B cell (primary cell): ENCODE measurements around the gene MAD1L1. TPM values are rescaled to one million over a fixed set of nuclear protein-coding genes. Genes with fewer than 3 reads are reported as not detected.

Source experiments
- ATAC-seq: fragments of 200-7000 bp; cut with Tn5 transposase; one replicate; pipeline ENCODE4 v1.10.0; 2021; ENCODE audit warnings: low read depth, mild to moderate bottlenecking, moderate number of reproducible peaks, moderate library complexity
- CTCF ChIA-PET: fragments of 350-600 bp; sonication (Branson Sonifier 250); formaldehyde crosslinking; loops from one replicate; lab custom pipeline; 2021; ENCODE audit warnings: antibody characterized with exemption, inconsistent platforms; lab: Charles Lee
- POLR2A ChIA-PET: fragments of 350-600 bp; sonication (Branson Sonifier 250); formaldehyde crosslinking; loops from one replicate; lab custom pipeline; 2021; ENCODE audit warnings: antibody characterized with exemption; lab: Charles Lee
- DNase-seq: peaks from one replicate; pipeline ENCODE4 v3.0.0; 2013
- H2AFZ ChIP-seq: 2 replicates; pipeline ENCODE4 v1.6.1; 2012; ENCODE audit warnings: mild to moderate bottlenecking, low read depth, low read length; ENCODE audit not compliant: insufficient read depth, poor library complexity, severe bottlenecking
- H3K27ac ChIP-seq, 2 donors: 1 replicate in 1 of 2; 2 replicates in 1 of 2; pipeline ENCODE4 v1.5.1; 2012 to 2013; ENCODE audit warnings: low read length in 2 of 2, mild to moderate bottlenecking in 2 of 2, moderate library complexity in 1 of 2
- H3K27me3 ChIP-seq, 4 experiments: fragments of 200-600 bp in 1 of 4; sonication (generic) in 1 of 4; replicated peaks in 1 of 4; 1 replicate in 2 of 4; 2 replicates in 2 of 4; pipeline versions ENCODE4 v1.6.1 to v1.7.0; 2013 to 2016; ENCODE audit warnings: low read length in 3 of 4, mild to moderate bottlenecking in 2 of 4, mixed read lengths in 1 of 4, moderate library complexity in 1 of 4; ENCODE audit not compliant: insufficient read depth in 4 of 4, control insufficient read depth in 3 of 4; ENCODE audit errors: control extremely low read depth in 1 of 4
- H3K36me3 ChIP-seq, 2 experiments: replicated peaks in 1 of 2; 1 replicate in 1 of 2; 2 replicates in 1 of 2; pipeline versions ENCODE4 v1.6.1 to v1.7.1; 2013; ENCODE audit warnings: low read length in 1 of 2; ENCODE audit not compliant: insufficient read depth in 2 of 2, control insufficient read depth in 1 of 2; ENCODE audit errors: control extremely low read depth in 1 of 2, extremely low read depth in 1 of 2
- H3K4me1 ChIP-seq, 2 donors: fragments of 200-600 bp in 1 of 2; sonication (generic) in 1 of 2; 1 replicate in 1 of 2; 2 replicates in 1 of 2; pipeline versions ENCODE4 v1.5.1 to v1.6.1; 2013 to 2017; ENCODE audit warnings: low read length in 2 of 2; ENCODE audit not compliant: control insufficient read depth in 2 of 2, insufficient read depth in 2 of 2
- H3K4me2 ChIP-seq: replicated peaks from 2 replicates; pipeline ENCODE3; 2012; ENCODE audit warnings: mild to moderate bottlenecking, low read depth, low read length; ENCODE audit not compliant: poor library complexity, severe bottlenecking
- H3K4me3 ChIP-seq, 5 experiments: fragments of 200-600 bp in 1 of 5; sonication (generic) in 1 of 5; 1 replicate in 3 of 5; 2 replicates in 2 of 5; pipeline versions ENCODE4 v1.5.1 to v1.7.0; 2011 to 2016; ENCODE audit warnings: low read length in 4 of 5, mild to moderate bottlenecking in 4 of 5, low read depth in 2 of 5, control low read depth in 1 of 5, moderate library complexity in 1 of 5; ENCODE audit not compliant: insufficient read depth in 1 of 5; ENCODE audit errors: control extremely low read depth in 1 of 5, extremely low read depth in 1 of 5
- H3K79me2 ChIP-seq: fragments of 200-600 bp; sonication (generic); one replicate; pipeline ENCODE4 v1.6.0; 2016; ENCODE audit warnings: low read length; ENCODE audit not compliant: control insufficient read depth, insufficient read depth
- H3K9ac ChIP-seq: fragments of 200-600 bp; sonication (generic); 2 replicates; pipeline ENCODE4 v1.6.1; 2017; ENCODE audit warnings: mild to moderate bottlenecking, low read length, moderate library complexity
- H3K9me3 ChIP-seq, 3 donors: one replicate each; pipeline versions ENCODE4 v1.6.1 to v1.7.1; 2013; ENCODE audit warnings: low read length in 2 of 3; ENCODE audit not compliant: control insufficient read depth in 2 of 3, insufficient read depth in 1 of 3; ENCODE audit errors: control extremely low read depth in 1 of 3
- H4K20me1 ChIP-seq: 2 replicates; pipeline ENCODE4 v1.6.0; 2012; ENCODE audit warnings: mild to moderate bottlenecking, low read length; ENCODE audit not compliant: insufficient read depth, control insufficient read depth, poor library complexity, severe bottlenecking
- H3K27ac Mint-ChIP-seq: one replicate; pipeline ENCODE4 v1.8.0; 2021; ENCODE audit warnings: mixed read lengths
- H3K27me3 Mint-ChIP-seq: one replicate; pipeline ENCODE4 v1.8.0; 2021; ENCODE audit warnings: mixed read lengths
- H3K4me1 Mint-ChIP-seq: one replicate; pipeline ENCODE4 v1.8.0; 2021; ENCODE audit warnings: mixed read lengths
- H3K4me3 Mint-ChIP-seq: one replicate; pipeline ENCODE4 v1.8.0; 2021; ENCODE audit warnings: mixed read lengths
- H3K9me3 Mint-ChIP-seq: one replicate; pipeline ENCODE4 v1.8.0; 2022; ENCODE audit warnings: mixed read lengths; ENCODE audit not compliant: insufficient read depth
- EZH2 ChIP-seq: IDR thresholded peaks from 2 replicates; pipeline ENCODE4 v1.6.1; 2012; ENCODE audit warnings: borderline replicate concordance, low read depth, mild to moderate bottlenecking, moderate library complexity, low read length; ENCODE audit not compliant: insufficient read depth, poor library complexity, severe bottlenecking
- WGBS: methylation state at CpG from one replicate; pipeline ENCODE4 v1.1.5; 2013; ENCODE audit warnings: missing lambda C conversion rate; ENCODE audit not compliant: insufficient coverage; 5-methylcytosine and 5-hydroxymethylcytosine counted together
- intact Hi-C: fragments of 100-400 bp; cut with micrococcal nuclease; formaldehyde crosslinking; loops from one replicate; pipeline ENCODE4 v1.10.0; 2022
- polyA plus RNA-seq: library from polyadenylated mRNA; depleted of rRNA; stranded (reverse); fragments of >200 nt; gene quantifications from 2 replicates; pipeline ENCODE4 v1.2.3, GENCODE V29; 2012
- total RNA-seq, 2 donors: library from RNA; stranded (reverse); fragments of 120-200 nt in 1 of 2; gene quantifications; 1 replicate in 1 of 2; 2 replicates in 1 of 2; pipeline versions ENCODE4 v1.2.3 to v1.2.4, GENCODE V29; 2013 to 2022
- TF ChIP-seq, protein P1 (sequence below): fragments of 200-600 bp; IDR thresholded peaks from one replicate; pipeline ENCODE4 v1.8.0; 2022; ENCODE audit warnings: antibody characterized with exemption, mild to moderate bottlenecking

Gene MAD1L1
- total and polyA plus RNA-seq, 2 donors (not counting 1 experiment from before 2014, with no cell fraction given), result 86.7 to 110 TPM

DNA sequence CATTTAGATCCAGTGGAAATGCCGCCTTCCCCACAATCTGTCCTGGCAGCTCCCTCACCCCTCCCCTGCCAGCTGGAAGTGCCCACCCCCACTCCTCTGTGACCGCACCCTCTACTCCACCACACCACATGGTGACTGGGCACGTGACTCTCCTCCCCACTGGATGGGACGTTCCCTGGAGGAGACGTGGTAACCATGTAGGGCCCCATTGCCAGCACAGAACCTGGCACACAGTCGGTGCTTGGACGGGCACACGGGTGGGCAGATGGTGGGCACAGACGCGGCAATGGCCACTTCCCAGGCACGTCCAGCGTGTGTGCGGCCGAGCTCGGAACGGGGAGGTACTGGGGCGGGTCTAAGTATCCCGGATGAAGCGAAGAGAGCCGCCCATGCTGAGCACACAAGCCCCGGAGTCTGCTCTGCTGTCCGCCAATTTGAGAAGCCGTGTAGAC, 245.6 kb downstream of the MAD1L1 start:
- CTCF ChIA-PET, result no interaction called here
- H3K4me3 Mint-ChIP-seq, result no peak overlapping the region
- intact Hi-C loops, result no loop called here

DNA sequence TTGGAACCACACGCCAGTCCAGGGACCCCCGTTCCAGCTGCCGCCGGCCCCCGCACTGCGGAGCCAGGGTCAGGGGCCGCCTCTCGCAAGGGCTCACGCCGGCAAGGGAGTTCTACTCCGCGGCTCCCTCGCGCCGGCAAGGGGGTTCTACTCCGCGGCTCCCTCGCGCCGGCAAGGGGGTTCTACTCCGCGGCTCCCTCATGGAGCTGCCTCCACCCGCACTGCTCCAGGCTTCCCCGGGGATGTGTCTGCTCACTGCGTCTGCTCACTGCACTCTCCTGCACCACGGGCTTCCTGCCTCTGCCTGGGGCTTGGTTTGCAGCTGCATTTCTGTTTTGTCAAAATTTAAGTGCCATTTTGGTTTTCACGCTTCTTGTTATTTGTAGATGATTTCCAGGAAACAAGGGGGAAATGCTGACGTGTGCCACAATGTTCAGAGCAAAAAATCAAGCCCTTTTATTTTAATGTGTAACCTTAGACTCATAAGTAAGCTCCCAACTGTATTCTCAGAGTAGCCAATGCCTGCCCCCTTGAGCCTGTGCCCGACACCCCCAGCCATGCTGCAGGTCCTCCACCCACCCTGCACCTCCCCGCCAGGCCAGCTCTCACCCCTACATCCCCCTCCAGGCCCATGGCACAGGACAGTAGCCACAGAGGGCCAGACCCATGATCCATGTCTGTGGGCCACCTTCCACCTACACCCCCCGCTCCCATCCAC, 246.2 kb downstream of the MAD1L1 start:
- no peak for TF ChIP-seq EZH2
- TF ChIP-seq, protein P1, sequence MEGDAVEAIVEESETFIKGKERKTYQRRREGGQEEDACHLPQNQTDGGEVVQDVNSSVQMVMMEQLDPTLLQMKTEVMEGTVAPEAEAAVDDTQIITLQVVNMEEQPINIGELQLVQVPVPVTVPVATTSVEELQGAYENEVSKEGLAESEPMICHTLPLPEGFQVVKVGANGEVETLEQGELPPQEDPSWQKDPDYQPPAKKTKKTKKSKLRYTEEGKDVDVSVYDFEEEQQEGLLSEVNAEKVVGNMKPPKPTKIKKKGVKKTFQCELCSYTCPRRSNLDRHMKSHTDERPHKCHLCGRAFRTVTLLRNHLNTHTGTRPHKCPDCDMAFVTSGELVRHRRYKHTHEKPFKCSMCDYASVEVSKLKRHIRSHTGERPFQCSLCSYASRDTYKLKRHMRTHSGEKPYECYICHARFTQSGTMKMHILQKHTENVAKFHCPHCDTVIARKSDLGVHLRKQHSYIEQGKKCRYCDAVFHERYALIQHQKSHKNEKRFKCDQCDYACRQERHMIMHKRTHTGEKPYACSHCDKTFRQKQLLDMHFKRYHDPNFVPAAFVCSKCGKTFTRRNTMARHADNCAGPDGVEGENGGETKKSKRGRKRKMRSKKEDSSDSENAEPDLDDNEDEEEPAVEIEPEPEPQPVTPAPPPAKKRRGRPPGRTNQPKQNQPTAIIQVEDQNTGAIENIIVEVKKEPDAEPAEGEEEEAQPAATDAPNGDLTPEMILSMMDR, result no peak
- no peak for DNase-seq
- Histone ChIP-seq H3K79me2 (peaks cover 8% of the 10 kb centered on the region), H3K27me3 (no peaks in the 10 kb centered on the region), H3K4me3 (no peak overlapping the region), H3K9ac (no peak overlapping the region), H2AFZ (no peak overlapping the region), H3K4me1 (no peaks in the 10 kb centered on the region), H3K36me3 (peaks cover 0 to 2% of the 10 kb centered on the region in 2 experiments), H3K4me2 (no peak overlapping the region), H3K27ac (no peak overlapping the region), H3K9me3 (no peaks in the 10 kb centered on the region), H4K20me1 (peaks cover 8% of the 10 kb centered on the region)
- Mint-ChIP-seq H3K4me1 (peaks cover 1% of the 10 kb centered on the region), H3K9me3 (no peaks in the 10 kb centered on the region), H3K27ac (no peak overlapping the region), H3K27me3 (no peaks in the 10 kb centered on the region), H3K4me3 (no peak overlapping the region)
- ATAC-seq, result no peak
- WGBS, result 93% methylated on average over 28 of the region's 31 CpGs
- CTCF ChIA-PET, result no interaction called here
- intact Hi-C loops, result no loop called here
- POLR2A ChIA-PET, result no interaction called here

More for the DNA sequence above, 245.6 kb downstream of the MAD1L1 start:
- TF ChIP-seq EZH2, result no peak
- TF ChIP-seq, protein P1, result no peak
- H3K9ac ChIP-seq, result no peak overlapping the region
- Mint-ChIP-seq H3K27me3 (no peaks in the 10 kb centered on the region), H3K27ac (no peak overlapping the region), H3K4me1 (peaks cover 1% of the 10 kb centered on the region), H3K9me3 (no peaks in the 10 kb centered on the region)
- H3K36me3 ChIP-seq, result peaks cover 0 to 2% of the 10 kb centered on the region in 2 experiments
- no peak overlapping the region for H3K4me2 ChIP-seq
- no peak overlapping the region for H2AFZ ChIP-seq
- H4K20me1 ChIP-seq, result peaks cover 8% of the 10 kb centered on the region
- no peaks in the 10 kb centered on the region for H3K4me1 ChIP-seq
- no peaks in the 10 kb centered on the region for H3K27me3 ChIP-seq
- no peaks in the 10 kb centered on the region for H3K9me3 ChIP-seq
- H3K4me3 ChIP-seq, result no peak overlapping the region
- no peak overlapping the region for H3K27ac ChIP-seq
- 99% methylated on average over 23 of the region's 23 CpGs for WGBS
- DNase-seq (no peak), ATAC-seq (no peak)
- POLR2A ChIA-PET, result no interaction called here
- H3K79me2 ChIP-seq, result peaks cover 8% of the 10 kb centered on the region
